ENCODE results near the gene SERPINC1.
"Not testable (repeated sequence)": the region's sequence is repeated elsewhere in the genome, so short reads cannot be mapped to it uniquely, and the experiment has no call there.

The SERPINC1 gene

DNA sequence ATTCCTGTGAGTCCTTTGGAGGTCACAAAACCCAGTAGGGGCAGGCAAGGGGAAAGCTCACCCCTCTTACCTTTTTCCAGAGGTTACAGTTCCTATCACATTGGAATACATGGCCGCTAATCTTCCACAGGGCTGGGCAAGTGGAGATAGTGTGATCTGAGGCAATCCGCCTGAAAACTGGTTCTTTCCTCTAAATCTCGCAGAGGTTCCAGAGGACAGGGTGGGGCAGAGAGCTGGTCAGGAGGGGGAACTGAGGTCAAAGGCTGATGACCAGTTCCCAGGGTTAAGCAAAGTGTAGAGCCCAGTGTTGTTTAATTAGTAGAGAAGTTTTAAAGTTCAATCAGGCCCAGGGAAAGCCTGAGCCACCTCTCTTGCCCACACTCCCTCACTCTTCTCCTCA lies at the start of gene SERPINC1:
TSS of gene SERPINC1 (minus strand) at position 179 of the 400 bp plus-strand sequence. CDS start at position 111, 68 bp downstream.
- DNase-seq, result no peak

- not testable (repeated sequence) for DNase-seq
These were observed 48.8 kb upstream of the SERPINC1 start for GRCh38 chr1:173965896-173966295.

- DNase-seq, result no peak
These were observed 46.4 kb upstream of the SERPINC1 start for GRCh38 chr1:173963477-173963876.

- no peak for DNase-seq
These were observed 43.5 kb upstream of the SERPINC1 start for GRCh38 chr1:173960625-173961024.

DNA sequence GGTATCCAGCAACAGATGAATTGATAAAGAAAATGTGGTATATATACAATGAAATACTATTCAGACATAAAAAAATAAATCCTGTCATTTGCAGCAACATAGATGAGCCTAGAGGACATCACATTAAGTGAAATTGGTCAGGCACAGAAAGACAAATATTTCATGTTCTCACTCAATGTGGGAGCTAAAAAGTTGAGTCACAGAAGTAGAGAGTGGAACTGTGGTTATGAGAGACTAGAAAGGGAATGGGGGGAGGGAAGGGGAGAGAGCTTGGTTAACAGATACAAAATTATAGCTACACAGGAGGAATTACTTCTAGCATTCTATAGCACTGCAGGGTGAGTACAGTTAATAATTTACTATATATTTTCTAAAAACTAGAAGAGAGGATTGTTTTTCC lies 37.1 kb upstream of the SERPINC1 start:
- DNase-seq, result peak; percentile 39

- no peak for DNase-seq
These were observed 31.5 kb upstream of the SERPINC1 start for GRCh38 chr1:173948594-173948993.

DNA sequence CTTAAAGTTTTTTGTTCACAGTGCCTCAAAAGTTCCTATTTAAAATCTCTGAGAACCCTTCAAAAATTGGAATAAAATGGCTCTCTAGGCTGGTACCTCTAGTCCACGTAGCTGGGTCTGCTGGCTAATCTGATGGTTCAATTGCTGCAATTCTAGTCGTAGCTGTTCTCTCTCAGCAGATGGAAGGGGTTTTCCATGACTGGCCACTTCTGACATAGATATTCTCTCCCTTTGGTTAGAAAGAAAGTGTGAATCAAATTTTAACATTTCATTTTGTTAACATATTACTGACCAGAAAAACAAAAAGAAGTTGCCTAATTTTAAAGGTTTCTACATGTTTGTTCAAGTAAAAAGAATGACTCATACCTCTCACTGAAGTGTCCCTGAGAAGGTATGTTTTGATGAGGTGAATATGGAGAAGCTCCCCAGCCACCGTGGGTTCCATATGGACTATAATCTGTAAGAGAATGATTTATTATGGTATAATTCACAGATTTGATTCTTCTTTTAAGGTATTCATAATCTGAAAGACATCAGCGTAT lies 29.3 kb upstream of the SERPINC1 start:
- DNase-seq, result no peak

- no peak for DNase-seq
These were observed 19.9 kb upstream of the SERPINC1 start for GRCh38 chr1:173937062-173937461.

DNA sequence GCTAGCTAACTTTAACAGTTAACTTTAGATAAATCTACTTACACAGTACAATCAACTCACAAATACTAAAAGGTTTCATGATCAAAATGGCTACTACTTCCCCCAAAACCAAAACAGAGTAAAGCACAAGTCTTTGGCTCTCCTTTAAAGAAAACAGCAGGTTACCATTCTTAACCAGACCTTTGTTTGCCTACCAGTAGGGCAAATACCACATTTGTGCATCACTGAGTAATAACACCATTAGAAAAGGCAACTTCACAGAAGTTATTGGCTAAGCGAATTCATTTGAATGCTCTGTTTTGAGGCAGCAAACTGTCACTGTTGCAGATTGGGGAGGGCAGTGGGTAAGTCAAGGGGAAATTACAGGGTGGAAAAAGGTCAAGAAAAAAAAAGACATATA lies 17.3 kb upstream of the SERPINC1 start:
- no peak for DNase-seq

DNA sequence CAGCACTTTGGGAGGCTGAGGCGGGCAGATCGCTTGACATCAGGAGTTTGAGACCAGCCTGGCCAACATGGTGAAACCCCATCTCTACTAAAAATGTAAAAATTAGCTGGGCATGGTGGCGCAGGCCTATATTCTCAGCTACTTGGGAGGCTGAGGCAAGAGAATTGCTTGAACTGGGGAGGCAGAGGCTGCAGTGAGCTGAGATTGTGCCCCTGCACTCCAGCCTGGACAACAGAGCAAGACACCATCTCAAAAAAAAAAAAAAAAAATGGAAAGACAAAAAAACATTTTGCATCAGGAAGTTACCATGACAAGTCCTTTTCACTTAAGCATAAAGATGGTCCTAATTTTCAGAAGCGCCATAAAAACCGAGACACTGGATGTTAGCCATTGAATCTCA lies 13.4 kb upstream of the SERPINC1 start:
- DNase-seq, result not testable (repeated sequence)

- DNase-seq, result no peak
These were observed 8.4 kb upstream of the SERPINC1 start for GRCh38 chr1:173925306-173926242.

DNA sequence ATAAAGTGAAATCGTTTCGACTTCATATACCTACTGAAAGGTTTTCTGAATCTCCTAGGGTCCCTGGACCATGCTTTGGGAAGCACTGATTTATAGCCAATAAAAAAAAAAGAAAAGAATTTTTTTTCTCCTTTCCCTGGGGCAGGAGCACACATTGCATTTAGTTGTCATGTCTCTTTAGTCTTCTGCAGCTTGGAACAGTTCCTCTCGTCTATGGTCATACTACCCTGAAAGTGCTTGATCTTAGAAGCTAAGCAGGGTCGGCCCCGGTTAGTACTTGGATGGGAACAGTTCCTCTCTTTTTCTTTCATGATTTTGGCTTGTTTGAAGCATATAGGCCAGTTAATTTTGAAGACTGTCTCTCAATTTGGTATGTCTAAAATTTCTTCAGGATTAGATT lies 3.7 kb upstream of the SERPINC1 start:
- DNase-seq, result no peak

DNA sequence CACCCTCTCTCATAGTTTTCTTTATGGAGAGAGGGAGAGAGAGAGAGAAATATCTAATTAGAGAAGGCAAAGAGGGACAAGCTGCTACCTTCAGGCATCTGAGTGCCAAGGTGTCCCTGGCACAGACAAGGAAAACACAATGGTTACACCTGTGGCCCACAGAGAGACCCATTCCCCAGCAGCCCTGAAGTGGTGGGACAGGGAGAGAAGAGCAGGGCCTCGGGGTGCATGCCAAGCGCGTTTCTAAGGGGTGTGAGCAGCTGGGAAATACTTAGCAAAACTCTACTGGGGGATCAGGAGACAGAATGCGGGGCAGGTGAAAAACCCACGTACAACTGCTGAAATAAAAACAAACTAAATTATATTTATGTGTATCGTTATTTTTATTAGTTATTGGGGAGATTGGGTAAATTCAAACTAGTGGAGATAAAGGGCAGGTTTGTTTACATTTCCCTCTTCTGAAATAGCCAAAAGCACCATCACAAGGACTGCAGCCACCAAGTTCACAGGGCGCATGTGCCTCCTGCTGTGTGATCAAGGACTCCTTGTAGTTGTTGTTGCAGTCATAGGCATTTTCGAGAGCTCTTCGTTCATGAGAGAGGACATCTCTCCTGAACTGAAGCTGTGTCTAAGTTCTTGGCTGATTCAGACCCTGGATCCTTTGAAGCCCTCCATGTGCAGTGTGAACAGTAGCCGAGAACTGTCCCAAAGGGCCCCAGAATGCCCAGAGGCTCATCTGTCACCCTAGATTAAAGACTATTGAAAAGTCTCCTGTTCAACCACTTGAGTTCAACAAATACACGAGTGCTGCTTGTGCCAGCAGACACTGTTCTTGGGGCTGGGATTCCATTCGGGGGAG lies 737 bp upstream of the SERPINC1 start:
- no peak for DNase-seq

GRCh38 chr1:173916667-173917066 lies 460 bp downstream of the SERPINC1 start:
- no peak for DNase-seq

- no peak for DNase-seq
These were observed 1.5 kb downstream of the SERPINC1 start for GRCh38 chr1:173915596-173915995.

DNA sequence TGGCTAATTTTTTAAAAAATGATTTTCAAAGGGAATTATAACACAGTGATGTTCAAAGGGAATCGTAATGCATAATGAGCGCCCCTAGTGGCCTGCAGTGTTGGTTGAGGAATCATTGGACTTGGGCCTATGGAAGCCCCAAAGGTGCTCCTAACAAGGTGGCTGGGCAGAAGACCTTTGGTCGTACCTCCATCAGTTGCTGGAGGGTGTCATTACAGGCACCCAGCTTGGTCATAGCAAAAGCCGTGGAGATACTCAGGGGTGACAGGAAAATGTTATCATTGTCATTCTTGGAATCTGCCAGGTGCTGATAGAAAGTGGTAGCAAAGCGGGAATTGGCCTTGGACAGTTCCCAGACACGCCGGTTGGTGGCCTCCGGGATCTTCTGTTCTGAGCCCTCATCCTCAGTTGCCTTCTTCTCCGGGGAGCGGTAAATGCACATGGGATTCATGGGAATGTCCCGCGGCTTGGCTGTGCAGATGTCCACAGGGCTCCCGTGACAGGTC lies 2.7 kb downstream of the SERPINC1 start:
- peak; percentile 3 for DNase-seq

GRCh38 chr1:173913111-173913510 lies 4.0 kb downstream of the SERPINC1 start:
- no peak for DNase-seq

- no peak for DNase-seq
These were observed 13.1 kb downstream of the SERPINC1 start for GRCh38 chr1:173903827-173904531.

- DNase-seq, result no peak
These were observed 16.1 kb downstream of the SERPINC1 start for GRCh38 chr1:173900992-173901391.

DNA sequence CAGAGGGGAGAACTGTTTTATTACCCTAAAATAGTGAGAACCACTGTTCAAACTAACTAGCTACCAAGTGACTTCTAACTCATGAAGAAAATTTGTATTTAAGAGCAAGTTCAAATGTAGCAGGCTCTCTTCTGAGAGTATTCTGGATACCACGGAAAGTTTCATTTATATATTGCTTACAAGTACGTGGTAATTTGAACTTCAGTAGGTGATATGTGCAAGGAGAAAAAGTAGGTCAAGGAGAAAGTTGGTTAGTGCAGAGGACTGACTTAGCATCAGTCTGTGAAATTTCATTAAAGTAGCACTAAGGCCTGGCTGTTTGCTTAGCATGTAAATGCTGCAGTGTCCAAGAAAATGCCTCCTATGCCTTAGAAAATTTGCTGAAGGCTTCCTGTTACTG lies 16.7 kb downstream of the SERPINC1 start:
- no peak for DNase-seq

DNA sequence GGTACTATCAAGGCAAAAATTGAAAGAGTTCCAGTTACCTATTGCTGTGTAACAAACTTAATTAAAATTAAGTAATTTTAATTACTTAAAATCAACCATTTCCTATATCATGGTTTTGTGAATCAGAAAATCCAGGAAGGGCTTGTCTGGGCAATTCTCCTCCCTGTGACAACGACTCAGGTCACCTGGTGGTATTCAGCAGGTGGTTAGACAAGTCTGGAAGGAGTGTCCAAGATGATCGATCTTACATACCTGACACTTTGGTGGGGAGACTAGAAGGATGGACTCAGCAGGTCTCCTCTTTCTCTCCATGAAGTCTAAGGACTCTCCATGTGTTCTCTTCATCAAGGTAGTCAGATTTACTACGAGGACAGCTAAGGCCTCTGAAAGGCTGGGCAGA lies 22.9 kb downstream of the SERPINC1 start:
- DNase-seq, result no peak

- DNase-seq, result no peak
These were observed 23.5 kb downstream of the SERPINC1 start for GRCh38 chr1:173893611-173894010.

GRCh38 chr1:173889885-173890284 lies 27.2 kb downstream of the SERPINC1 start:
- DNase-seq, result no peak

Measured in fibroblast of skin of right quadriceps (primary cell).